K562 (cell line): ENCODE data around the gene SEPTIN1. TPM values are rescaled to one million over a fixed set of nuclear protein-coding genes. Genes with fewer than 3 reads are reported as not detected.

ENCODE experiments used
- GTF2F1 ChIP-seq: IDR thresholded peaks from 2 replicates; pipeline ENCODE4 v1.6.1; 2011; ENCODE audit warnings: low read depth, low read length, improper control_type of control experiment
- LARP7 ChIP-seq: fragments of 450-650 bp; IDR thresholded peaks from 2 replicates; pipeline ENCODE4 v1.6.1; 2016
- PHF21A ChIP-seq: fragments of 450-650 bp; IDR thresholded peaks from 2 replicates; pipeline ENCODE4 v1.6.1; 2017; ENCODE audit warnings: low read depth, borderline replicate concordance
- PPARD ChIP-seq: fragments of 250-450 bp; sonication (Bioruptor Pico); IDR thresholded peaks from 2 replicates; pipeline ENCODE4 v1.8.0; 2022; ENCODE audit warnings: inconsistent platforms, mild to moderate bottlenecking, moderate library complexity
- RB1 ChIP-seq: fragments of 450-650 bp; IDR thresholded peaks from 2 replicates; pipeline ENCODE4 v1.6.1; 2017; ENCODE audit warnings: low read depth, mild to moderate bottlenecking
- SIN3B ChIP-seq: fragments of 450-650 bp; IDR thresholded peaks from 2 replicates; pipeline ENCODE4 v1.6.1; 2017; ENCODE audit warnings: low read depth, mild to moderate bottlenecking, moderate library complexity
- SP2 ChIP-seq: IDR thresholded peaks from 2 replicates; pipeline ENCODE4 v1.6.1; 2011; ENCODE audit warnings: mild to moderate bottlenecking, low read depth, low read length, moderate library complexity; ENCODE audit not compliant: poor library complexity, severe bottlenecking; ENCODE audit errors: extremely low read depth
- SRSF1 ChIP-seq: fragments of 200-400 bp; formaldehyde crosslinking; IDR thresholded peaks from 2 replicates; pipeline ENCODE4 v1.6.1; 2017; ENCODE audit warnings: mild to moderate bottlenecking, low read depth, low read length, moderate library complexity
- STAT5A ChIP-seq: IDR thresholded peaks from 2 replicates; pipeline ENCODE4 v1.6.1; 2012; ENCODE audit warnings: low read length, inconsistent platforms, borderline replicate concordance
- TFAM ChIP-seq: fragments of 250-450 bp; sonication (Bioruptor Pico); conservative IDR thresholded peaks from 2 replicates; pipeline ENCODE4 v1.5.0; 2021; ENCODE audit warnings: mild to moderate bottlenecking, moderate library complexity
- THRB ChIP-seq: fragments of 450-650 bp; formaldehyde crosslinking; conservative IDR thresholded peaks from 2 replicates; pipeline ENCODE4 v1.4.0; 2022; ENCODE audit warnings: mild to moderate bottlenecking, missing genetic modification characterization
- ZBTB33 ChIP-seq: sonication (generic); formaldehyde crosslinking; IDR thresholded peaks from 2 replicates; pipeline ENCODE4 v1.8.1; 2023; ENCODE audit warnings: mild to moderate bottlenecking, missing genetic modification reagents
- ZBTB8A ChIP-seq: fragments of 450-650 bp; IDR thresholded peaks from 2 replicates; pipeline ENCODE4 v1.6.1; 2018; ENCODE audit warnings: mild to moderate bottlenecking, moderate library complexity; ENCODE audit not compliant: partially characterized antibody
- ZNF140 ChIP-seq: fragments of 250-450 bp; sonication (Bioruptor Pico); IDR thresholded peaks from 2 replicates; pipeline ENCODE4 v1.8.0; 2021; ENCODE audit warnings: moderate library complexity, mild to moderate bottlenecking, inconsistent platforms
- ZNF57 ChIP-seq: fragments of 450-650 bp; formaldehyde crosslinking; IDR thresholded peaks from 2 replicates; pipeline ENCODE4 v1.4.0; 2020; ENCODE audit warnings: mild to moderate bottlenecking, moderate library complexity
- ZNF589 ChIP-seq: fragments of 200-800 bp; sonication (Bioruptor generic); IDR thresholded peaks from 2 replicates; pipeline ENCODE4 v1.6.1; 2016; ENCODE audit warnings: low read depth, missing genetic modification characterization, missing compliant biosample characterization
- polyA plus RNA-seq, 8 experiments: library from polyadenylated mRNA; depleted of rRNA in 4 of 8; stranded (reverse) in 5 of 8; unstranded in 3 of 8; fragments of >200 nt; fragmentation: Nextera tagmentation in 2 of 8; fragmentation: Illumina TruSeq in 1 of 8; extraction: Ambion mirVana in 2 of 8; extraction: Trizol in 1 of 8; gene quantifications; 2 replicates each; pipeline versions ENCODE4 v1.2.1 to v1.2.3, GENCODE V29; 2011 to 2014; ENCODE audit warnings: inconsistent platforms in 1 of 8, missing spikeins in 1 of 8
- total RNA-seq, 7 experiments: library from RNA; depleted of rRNA in 6 of 7; stranded (reverse); fragments of >200 nt in 6 of 7; fragmentation: Illumina TruSeq in 2 of 7; extraction: Trizol in 2 of 7; gene quantifications; 2 replicates each; pipeline versions ENCODE4 v1.2.1 to v1.2.3, GENCODE V29; 2011 to 2021; ENCODE audit warnings: low replicate concordance in 1 of 7
- TF ChIP-seq, protein P1 (sequence below): fragments of 450-650 bp; formaldehyde crosslinking; IDR thresholded peaks from 2 replicates; pipeline ENCODE4 v1.4.0; 2020; ENCODE audit warnings: mild to moderate bottlenecking, moderate library complexity
- TF ChIP-seq, protein P2 (sequence below): fragments of 450-650 bp; IDR thresholded peaks from 2 replicates; pipeline ENCODE4 v1.6.1; 2017; ENCODE audit warnings: mild to moderate bottlenecking, moderate library complexity
- TF ChIP-seq, protein P3 (sequence below): sonication (generic); formaldehyde crosslinking; IDR thresholded peaks from 2 replicates; pipeline ENCODE4 v1.9.0; 2022; ENCODE audit warnings: mild to moderate bottlenecking, missing genetic modification reagents

The SEPTIN1 gene
- total and polyA plus RNA-seq, 9 of the 15 experiments (the other 6 are each of a cell fraction or from before 2014, with no cell fraction given), result 0.23 to 5.6 (median 1.7) TPM; not detected in 1

DNA sequence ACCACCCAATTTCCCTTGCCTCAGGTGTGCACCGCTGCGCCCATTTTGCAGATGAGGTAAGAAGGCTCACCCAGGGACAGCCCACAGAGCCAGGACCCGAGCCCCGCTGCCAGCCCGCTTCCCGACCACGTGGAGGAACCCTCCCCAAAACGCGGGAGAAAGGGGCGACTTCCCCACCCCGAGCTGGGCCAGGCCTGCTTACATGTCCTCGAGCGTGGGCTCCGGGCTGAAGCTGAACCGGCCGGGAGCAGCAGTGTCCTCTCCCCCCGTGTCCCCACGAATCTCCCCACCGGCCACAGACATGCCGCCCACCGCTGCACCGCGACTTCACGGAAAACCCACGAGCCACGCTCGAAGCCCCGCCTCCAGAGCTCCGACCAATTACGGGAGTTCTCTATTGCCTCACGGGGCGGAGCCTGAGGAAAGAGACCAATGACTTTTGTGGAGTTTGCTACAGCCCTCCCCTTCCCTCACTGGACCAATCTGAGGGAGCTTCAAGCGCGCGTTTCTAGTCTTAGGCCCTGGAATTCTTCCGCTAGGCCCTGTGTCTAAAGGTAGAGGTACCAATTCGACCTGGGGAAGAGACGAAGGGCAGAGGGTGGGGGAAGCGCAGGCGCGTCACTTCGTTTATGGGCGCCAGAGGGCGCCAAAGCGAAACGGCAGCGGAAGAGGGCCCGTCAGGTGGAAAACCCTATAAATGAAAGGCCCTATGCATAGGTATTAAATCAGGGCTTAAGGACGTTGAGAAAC is 47.5 kb upstream of the SEPTIN1 start, which contains the start of gene DCTPP1 (continued):
- no peak for TF ChIP-seq TFAM (CRISPR knock-in tag)
- TF ChIP-seq, protein P1, sequence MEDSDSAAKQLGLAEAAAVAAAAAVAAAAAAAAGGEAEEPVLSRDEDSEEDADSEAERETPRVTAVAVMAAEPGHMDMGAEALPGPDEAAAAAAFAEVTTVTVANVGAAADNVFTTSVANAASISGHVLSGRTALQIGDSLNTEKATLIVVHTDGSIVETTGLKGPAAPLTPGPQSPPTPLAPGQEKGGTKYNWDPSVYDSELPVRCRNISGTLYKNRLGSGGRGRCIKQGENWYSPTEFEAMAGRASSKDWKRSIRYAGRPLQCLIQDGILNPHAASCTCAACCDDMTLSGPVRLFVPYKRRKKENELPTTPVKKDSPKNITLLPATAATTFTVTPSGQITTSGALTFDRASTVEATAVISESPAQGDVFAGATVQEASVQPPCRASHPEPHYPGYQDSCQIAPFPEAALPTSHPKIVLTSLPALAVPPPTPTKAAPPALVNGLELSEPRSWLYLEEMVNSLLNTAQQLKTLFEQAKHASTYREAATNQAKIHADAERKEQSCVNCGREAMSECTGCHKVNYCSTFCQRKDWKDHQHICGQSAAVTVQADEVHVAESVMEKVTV (CRISPR knock-in tag), result peak; percentile 86
- TF ChIP-seq ZNF57 (CRISPR knock-in tag), result no peak
- TF ChIP-seq SIN3B, result no peak; the same call in 1 of the 2 replicates
- TF ChIP-seq PHF21A, result peak; percentile 94
- TF ChIP-seq SP2, result peak; percentile 49
- TF ChIP-seq STAT5A, result no peak
- peak; percentile 19; the same call in 1 of the 2 replicates for TF ChIP-seq GTF2F1
- TF ChIP-seq, protein P2, sequence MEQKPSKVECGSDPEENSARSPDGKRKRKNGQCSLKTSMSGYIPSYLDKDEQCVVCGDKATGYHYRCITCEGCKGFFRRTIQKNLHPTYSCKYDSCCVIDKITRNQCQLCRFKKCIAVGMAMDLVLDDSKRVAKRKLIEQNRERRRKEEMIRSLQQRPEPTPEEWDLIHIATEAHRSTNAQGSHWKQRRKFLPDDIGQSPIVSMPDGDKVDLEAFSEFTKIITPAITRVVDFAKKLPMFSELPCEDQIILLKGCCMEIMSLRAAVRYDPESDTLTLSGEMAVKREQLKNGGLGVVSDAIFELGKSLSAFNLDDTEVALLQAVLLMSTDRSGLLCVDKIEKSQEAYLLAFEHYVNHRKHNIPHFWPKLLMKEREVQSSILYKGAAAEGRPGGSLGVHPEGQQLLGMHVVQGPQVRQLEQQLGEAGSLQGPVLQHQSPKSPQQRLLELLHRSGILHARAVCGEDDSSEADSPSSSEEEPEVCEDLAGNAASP, result no peak
- no peak for TF ChIP-seq ZNF140 (CRISPR knock-in tag)
- no peak for TF ChIP-seq ZNF589 (CRISPR knock-in tag)
- no peak for TF ChIP-seq SRSF1
- TF ChIP-seq LARP7, result no peak
- no peak for TF ChIP-seq THRB (CRISPR knock-in tag)
- no peak; the same call in 1 of the 2 replicates for TF ChIP-seq ZBTB33 (CRISPR knock-in tag)
- TF ChIP-seq, protein P3, sequence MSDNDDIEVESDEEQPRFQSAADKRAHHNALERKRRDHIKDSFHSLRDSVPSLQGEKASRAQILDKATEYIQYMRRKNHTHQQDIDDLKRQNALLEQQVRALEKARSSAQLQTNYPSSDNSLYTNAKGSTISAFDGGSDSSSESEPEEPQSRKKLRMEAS (CRISPR knock-in tag), result peak; percentile 92
- peak; percentile 31; the same call in 1 of the 2 replicates for TF ChIP-seq RB1
- TF ChIP-seq PPARD, result no peak
- TF ChIP-seq ZBTB8A, result no peak
